HG03103 (cell line): Measurements from ENCODE around the gene TSPAN11.

ENCODE experiments used
- ATAC-seq: cut with Tn5 transposase; IDR thresholded peaks from one replicate; pipeline ENCODE4 v1.9.1; 2021; ENCODE audit warnings: low read depth; ENCODE audit not compliant: unreplicated experiment

TSPAN11 gene

DNA sequence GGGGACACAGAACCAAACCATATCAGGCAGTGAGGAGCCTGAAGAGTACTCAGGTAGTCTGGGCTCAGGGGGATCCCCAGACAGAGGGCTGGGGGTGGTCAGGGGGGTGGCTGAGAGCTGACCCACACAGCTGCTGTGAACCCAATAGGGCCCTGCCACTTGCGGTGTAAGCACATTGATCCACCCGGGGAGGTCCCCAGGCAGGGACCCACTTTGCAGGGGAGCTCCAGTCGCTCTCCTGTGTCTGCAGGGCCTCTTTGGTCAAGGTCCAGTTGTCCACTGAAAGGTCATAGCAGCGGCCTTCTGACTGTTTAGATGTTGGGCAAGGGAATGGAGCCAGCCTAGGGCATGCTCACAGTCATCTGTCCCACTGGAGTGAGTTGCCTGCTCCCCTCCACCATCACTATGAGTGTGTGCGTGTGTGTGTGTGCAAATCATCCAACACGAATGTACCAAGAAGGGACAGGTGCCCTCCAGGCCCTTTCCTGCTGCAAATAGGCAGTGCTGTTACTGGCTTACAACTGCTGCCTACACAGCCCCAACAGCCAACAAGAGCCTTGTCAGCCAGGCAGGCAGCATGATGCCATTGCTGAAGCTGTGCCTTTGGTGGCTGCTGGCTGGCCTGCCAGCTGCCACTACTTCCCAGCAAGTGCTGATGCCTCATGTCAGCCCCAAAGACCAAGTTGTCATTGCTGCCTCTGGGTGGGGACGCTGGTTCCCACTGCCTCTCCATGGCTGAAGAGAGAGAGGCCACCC, 71.3 kb downstream of the TSPAN11 start:
- no peak for ATAC-seq

DNA sequence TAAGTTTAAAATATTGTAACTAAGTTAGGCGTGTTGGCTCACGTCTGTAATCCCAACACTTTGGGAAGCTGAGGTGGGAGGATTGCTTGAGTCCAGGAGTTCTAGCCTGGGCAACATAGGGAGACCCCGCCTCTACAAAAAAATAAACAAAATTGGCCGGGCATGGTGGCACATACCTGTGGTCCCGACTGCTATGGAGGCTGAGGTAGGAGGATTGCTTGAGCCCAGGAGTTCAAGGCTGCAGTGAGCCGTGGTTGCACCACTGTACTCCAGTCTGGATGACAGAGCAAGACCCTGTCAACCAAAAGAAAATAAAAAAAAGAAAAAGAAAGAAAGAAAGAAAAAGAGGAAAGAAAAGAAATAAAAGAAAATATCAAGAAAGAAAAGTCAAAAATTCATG, 72.5 kb downstream of the TSPAN11 start:
- no peak for ATAC-seq

DNA sequence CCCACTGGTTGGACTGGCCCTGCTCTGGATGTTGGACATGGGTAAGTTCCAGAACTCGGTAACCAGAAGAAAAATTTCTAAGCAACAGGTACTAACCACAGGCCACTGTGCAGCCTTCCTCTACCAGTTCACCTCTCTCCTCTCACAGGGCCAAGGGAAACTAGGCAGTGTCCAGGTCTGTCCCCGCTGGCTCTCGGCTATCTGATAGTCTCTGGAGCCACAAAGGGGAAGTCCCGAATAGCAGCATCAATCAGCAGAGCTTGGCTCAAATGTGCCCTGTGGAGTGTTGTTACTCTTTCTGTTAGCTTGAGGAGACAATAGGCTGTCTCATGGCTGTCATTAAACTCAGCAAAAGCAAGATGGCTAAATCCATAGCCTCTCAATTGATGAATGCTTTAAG, 73.2 kb downstream of the TSPAN11 start:
- no peak for ATAC-seq

DNA sequence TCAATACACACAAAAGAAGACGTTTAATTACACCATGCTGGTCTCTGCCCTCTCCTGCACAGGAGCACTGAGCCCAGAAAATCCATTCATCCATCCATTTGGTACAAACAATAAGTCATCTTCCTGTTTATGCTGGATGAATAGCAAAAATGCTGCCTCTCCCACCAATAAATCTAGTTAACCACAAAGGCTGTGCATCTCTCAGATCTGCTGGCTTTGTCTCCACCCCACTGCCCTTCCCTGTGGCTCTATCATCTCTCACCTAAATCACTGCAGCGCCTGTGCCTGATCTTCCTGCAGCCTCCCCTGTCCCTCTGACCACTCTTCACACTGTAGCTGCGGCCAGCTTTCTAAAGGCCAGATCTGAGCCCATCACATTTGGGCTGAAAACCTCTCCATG, 74.2 kb downstream of the TSPAN11 start:
- ATAC-seq, result no peak

DNA sequence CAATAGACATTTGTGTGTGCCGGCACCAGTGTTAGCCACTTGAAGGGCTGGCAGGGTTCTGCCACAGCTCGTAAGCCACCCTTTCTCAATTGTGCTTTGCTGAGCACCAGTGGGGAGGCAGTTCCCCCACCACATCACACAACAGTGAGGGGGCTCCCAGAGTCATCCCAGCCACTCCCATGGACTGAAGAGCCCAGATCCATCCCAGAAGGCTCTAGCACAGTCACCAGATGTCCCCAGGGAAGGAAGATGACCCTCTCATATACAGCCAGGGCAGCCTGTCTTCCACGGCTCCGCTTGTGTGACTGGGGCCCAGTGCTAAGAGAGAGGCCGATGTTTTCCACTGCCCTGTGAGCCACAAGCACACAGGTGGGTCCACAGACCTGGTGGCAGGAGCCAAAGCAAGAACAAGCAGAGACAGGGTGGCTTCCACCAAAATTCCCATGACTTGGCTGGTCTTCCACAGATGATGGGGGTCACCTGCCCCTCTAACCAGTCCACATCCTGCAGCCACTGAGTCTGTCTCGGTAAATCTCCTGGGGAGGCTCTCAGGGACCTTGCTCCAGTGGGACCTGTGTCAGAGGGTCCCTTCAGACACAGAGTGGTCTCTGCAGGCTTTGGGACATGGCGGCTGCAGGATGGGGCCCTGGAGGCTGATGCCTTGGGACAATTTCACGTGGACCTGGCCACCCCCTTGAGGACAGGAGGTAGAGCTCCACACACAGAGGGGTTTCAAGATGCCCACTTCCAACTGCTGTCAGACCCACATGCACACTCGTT, 75.2 kb downstream of the TSPAN11 start:
- no peak for ATAC-seq

- ATAC-seq, result no peak
Observed at GRCh38 chr12:31002361-31002725, 75.8 kb downstream of the TSPAN11 start.

DNA sequence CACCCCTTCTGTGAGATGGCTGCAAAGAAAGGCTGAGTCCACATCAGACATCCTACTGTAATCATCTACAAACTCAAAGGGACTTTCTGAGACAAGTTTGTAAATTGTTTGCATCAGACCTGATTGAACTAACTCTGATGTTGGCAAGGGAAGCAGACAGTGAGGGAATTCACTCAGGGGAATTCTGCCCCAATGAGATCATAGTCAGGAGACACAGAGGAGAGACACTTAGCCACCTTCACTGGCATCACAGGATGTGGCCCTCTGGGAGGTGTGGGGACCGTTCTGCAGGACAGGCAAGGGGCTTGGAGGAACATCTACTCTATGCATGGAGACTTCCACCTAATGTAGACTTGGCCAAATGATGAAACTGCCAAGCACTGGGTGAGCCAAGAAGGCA, 76.5 kb downstream of the TSPAN11 start:
- no peak for ATAC-seq

DNA sequence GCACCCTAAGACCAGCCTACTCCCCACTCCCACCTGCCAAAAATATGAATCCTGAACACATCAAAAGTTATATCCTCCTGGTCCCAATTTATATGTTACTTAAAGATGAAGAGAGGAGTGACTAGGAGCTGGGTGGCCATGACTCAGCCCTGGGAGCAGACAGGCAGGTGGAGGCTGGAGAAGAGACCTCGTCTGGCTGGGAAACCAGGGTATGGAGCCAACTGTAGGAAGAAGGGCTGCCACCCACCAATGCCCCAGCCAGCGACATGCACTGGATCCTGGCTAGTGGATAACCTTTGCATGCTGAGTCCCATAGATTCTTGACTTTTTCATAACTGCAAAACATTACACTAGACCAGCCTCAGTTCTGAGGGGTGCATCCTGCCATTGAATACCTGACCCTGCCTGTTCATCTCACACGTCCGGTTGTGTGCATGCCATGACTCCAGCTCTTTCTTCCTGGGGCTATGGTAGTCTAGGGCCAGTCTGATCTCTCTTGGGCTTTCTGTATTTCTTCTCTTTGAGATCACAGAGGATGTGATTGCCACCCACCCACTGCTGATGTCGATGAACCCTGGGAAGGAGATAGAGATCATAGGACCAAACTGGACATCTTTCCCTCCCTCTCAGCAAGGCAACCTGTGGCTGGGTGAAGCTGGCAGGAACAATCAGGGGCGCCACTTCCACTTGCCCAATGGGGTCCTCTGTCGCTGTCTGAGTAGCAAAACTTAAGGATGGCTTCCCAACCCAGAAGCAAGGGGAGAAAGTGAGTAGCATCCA, 77.5 kb downstream of the TSPAN11 start:
- ATAC-seq, result no peak

GRCh38 chr12:31004666-31005065, 78.1 kb downstream of the TSPAN11 start:
- ATAC-seq, result no peak

DNA sequence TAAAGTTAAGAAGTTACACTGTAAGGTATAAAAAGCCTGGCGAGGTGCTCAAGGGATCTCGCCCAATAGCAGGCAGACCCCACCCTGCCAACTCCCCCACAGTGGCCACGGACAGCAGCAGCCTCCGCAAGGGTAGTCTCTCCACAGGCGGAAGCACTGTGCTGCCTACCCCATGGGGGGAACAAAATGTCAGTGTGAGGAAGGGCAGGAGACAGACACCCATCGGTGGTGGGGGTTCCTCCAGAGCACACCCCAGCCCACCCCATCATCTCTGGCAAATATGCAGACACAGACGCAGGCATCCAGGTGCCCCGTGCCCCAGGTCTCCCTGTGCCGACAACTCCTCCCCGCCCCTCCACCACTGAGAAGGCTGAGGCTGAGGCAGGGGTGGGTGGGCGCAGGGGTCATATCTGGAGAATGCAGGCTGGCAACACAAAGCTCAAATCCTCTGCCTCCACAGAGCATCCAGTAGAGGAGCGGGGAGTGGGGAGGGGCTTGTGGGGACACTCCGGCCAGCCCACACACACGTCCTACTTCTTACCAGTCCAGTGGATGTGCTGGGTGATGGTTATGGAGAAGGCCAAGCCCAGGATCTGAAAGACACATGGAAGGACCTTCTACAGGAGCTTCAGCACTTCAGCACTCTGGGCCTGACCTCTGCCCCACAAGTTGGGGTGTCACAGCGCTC, 78.9 kb downstream of the TSPAN11 start:
- ATAC-seq, result no peak

DNA sequence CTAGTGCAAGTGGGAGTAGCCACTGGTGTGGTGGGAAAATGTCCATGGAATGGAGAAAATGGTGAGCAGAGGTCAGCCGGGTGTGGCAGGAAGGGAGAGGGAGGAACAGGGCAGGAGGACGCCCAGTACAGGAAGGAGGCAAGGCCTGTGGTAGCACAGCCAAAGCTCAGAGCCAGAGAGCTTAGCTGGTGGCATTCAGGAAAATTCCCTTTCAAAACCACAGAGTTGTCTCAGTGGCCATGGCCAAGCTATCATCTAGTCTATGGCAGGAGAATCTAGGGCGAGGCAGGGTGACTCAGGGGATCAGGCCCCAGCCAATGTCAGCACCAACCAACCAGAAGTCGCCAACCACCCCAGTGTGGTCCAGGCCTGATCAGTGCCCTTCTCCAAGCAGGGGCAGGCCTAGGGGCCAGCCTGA, 79.4 kb downstream of the TSPAN11 start:
- ATAC-seq, result no peak

DNA sequence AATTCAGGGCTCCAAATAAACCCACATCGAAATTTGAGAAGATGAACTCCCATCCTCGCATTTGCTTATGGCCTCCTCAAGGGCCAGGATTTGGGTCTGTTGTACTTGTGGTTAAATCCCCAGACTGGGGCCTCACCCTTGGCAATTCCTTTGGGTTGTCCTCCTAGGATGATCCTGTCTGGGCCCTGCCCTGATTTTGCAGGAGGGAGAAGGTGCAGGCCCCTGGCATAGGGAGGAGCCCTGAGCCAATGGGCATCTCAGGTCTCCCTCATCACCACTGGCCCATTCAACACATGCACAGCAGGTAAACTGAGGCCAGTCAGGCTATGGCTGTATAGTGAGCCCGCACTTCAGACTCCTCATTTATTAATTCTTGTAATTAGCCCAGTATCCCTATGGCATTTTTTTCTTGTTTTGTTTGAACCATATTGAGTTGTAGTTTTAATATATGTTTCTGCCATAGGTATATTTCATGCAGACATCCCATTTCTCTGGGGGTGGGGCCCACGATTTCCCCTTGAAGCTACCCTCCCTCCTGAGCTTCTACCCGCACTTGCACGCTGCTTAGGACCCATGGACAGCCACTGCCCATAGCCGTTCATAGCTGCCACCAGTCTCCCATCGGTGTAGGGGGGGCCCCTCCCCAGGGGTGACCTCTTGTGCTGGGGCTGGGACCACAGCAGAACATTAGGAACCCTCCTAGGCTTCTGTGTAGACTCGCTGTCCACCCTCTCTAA, 80.0 kb downstream of the TSPAN11 start:
- no peak for ATAC-seq

- ATAC-seq, result no peak
Observed at GRCh38 chr12:31007153-31007495, 80.6 kb downstream of the TSPAN11 start.

DNA sequence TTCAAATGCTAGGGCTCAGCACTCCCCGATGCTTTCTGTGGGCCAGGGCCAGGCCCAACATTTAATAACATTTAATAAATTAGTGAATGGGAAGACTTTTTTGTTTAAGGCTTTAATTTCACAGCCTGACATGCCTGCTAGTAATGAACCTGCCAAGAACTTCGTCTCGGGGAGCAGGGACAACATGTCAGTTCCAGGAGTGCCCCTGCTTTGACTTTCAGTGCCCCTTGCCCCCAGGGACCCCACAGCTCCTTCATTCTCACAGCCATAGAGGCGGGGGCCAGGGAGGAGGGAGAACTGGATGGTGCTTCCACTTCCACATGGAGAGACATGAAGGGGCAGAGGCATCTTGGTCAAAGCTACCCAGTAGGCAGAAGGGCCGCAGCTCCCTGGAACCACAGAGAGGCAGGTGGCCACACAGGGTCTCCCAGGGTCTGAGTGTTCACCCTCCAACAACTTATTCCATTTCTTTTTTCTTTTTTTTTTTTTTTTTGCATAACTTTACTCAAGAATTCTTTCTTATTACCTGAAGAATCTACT, 81.2 kb downstream of the TSPAN11 start:
- no peak for ATAC-seq

DNA sequence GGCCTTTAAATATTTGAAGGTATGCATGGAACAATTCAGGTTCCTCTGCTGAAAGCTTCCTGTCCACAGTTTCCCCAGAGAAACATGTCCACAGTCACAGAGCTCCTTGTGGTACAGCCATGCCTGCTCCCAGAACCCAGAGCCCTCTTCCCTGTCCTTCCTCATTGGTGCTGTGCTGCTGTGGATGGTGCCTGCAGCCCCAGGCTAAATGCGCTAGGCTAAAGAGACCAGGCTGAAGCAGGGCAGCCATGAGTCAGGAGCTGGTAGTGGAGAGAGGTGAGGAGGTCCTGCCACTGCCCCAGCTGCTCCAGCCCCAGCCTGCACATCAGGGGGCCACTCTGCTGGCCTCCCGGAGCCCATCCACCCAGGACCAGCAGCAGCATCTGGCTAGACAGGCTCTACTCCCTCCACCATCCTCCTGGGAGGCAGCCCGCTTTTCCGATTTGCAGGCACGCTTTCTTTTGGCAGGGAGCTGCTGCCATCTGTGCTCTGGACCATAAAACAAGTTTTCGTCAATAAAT, 81.8 kb downstream of the TSPAN11 start:
- ATAC-seq, result no peak

GRCh38 chr12:31008961-31009840, 82.7 kb downstream of the TSPAN11 start:
- ATAC-seq, result no peak

GRCh38 chr12:31009976-31010375, 83.4 kb downstream of the TSPAN11 start:
- no peak for ATAC-seq

DNA sequence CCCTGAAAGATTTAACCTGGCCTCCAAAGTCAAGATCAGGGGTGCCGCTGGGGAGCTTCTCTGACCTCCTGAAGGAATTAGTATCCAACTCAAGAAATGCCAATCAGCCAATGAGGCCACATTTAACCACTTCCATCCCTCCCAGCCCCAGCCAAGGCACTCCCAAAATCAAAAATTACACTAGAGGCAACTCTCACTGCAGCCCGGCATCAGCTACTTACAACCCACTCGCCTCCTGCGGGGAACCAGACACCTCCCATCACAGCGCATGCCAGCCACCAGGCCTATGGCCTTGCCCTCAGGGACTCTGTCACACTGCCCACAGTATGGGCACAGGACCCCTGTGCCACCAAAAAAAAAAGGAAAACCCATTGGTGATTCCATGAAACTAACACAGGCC, 84.8 kb downstream of the TSPAN11 start:
- ATAC-seq, result no peak
